ENCODE results near the gene LRRC63.

The LRRC63 gene

GRCh38 chr13:46324976-46325375 is 113.2 kb downstream of the LRRC63 start:
- H3K27ac ChIP-seq: no peak overlapping the region
- no peak overlapping the region for H3K4me3 ChIP-seq
